GM10248 (cell line): ENCODE results near the gene NIN.

Source experiments
- CTCF ChIA-PET: fragments of 300-600 bp; sonication (Branson Sonifier 250); formaldehyde crosslinking; extraction: SDS; loops from one replicate; lab custom pipeline; 2021; ENCODE audit warnings: antibody characterized with exemption; lab: Yijun Ruan, JAX
- POLR2A ChIA-PET: fragments of 350-650 bp; sonication (Branson Sonifier 250); formaldehyde crosslinking; extraction: SDS; loops from one replicate; lab custom pipeline; 2020; ENCODE audit warnings: antibody characterized with exemption; lab: Yijun Ruan, JAX
- DNase-seq: peaks from one replicate; pipeline ENCODE4 v3.0.0; 2012; ENCODE audit errors: extremely low spot score
- CTCF ChIP-seq: IDR thresholded peaks from 2 replicates; pipeline ENCODE4 v1.5.1; 2012; ENCODE audit warnings: mild to moderate bottlenecking, low read depth; ENCODE audit errors: extremely low read depth, missing control alignments, control extremely low read depth

NIN gene

GRCh38 chr14:50856660-50857059 lies 25.7 kb upstream of the NIN start:
- CTCF ChIA-PET, result interaction anchor here (0.7 to 9.5 kb wide), 9 partner anchors 8 to 536 kb away, joined by 3 to 112 read pairs (median 5); no protein-coding TSS in a partner anchor
- POLR2A ChIA-PET, result no interaction called here
- TF ChIP-seq CTCF, result no peak
- DNase-seq, result no peak

- ChIA-PET POLR2A (no interaction called here), CTCF (interaction anchor here (1.2 to 3.6 kb wide), 5 partner anchors 12 to 534 kb away, joined by 3 to 10 read pairs (median 4); no protein-coding TSS in a partner anchor)
- DNase-seq, result no peak
- no peak for TF ChIP-seq CTCF
Observed at GRCh38 chr14:50855558-50855957, 24.6 kb upstream of the NIN start.

- CTCF ChIA-PET, result interaction anchor here (0.7 to 1.4 kb wide), 4 partner anchors 8 to 76 kb away, joined by 3 to 5 read pairs (median 4); no protein-coding TSS in a partner anchor
- POLR2A ChIA-PET, result no interaction called here
- no peak for DNase-seq
- TF ChIP-seq CTCF, result no peak
Observed at GRCh38 chr14:50854521-50854920, 23.6 kb upstream of the NIN start.

GRCh38 chr14:50853891-50854290 lies 22.9 kb upstream of the NIN start:
- TF ChIP-seq CTCF, result no peak
- DNase-seq, result no peak
- CTCF ChIA-PET, result interaction anchor here (0.7 to 1.4 kb wide), 4 partner anchors 9 to 75 kb away, joined by 3 to 5 read pairs (median 3); no protein-coding TSS in a partner anchor
- POLR2A ChIA-PET, result no interaction called here

GRCh38 chr14:50846226-50846880 lies 15.4 kb upstream of the NIN start:
- POLR2A ChIA-PET, result no interaction called here
- CTCF ChIA-PET, result interaction anchor here (1.2 to 8.0 kb wide), 2 partner anchors 15 to 455 kb away, joined by 3 to 103 read pairs; no protein-coding TSS in a partner anchor
- no peak for DNase-seq
- no peak for TF ChIP-seq CTCF

GRCh38 chr14:50845166-50845565 lies 14.2 kb upstream of the NIN start:
- no peak for TF ChIP-seq CTCF
- DNase-seq, result no peak
- ChIA-PET CTCF (interaction anchor here (8.0 kb wide), 1 partner anchor 16 kb away, joined by 103 read pairs; no protein-coding TSS in a partner anchor), POLR2A (no interaction called here)
